ENCODE results near the gene KIAA1671. TPM values are rescaled to one million over a fixed set of nuclear protein-coding genes. Genes with fewer than 3 reads are reported as not detected.
"Not testable (repeated sequence)": the region's sequence is repeated elsewhere in the genome, so short reads cannot be mapped to it uniquely, and the experiment has no call there.

Gene KIAA1671
- total RNA-seq = 0.54 TPM

GRCh38 chr22:24951942-24952836 lies at the start of gene KIAA1671:
KIAA1671 (plus strand) TSS chr22:24952716; CDS start chr22:25028000, 75,284 bp downstream.
- DNase-seq (ENCODE audit: low read depth in 2 of 3, low spot score in 2 of 3) = peak; percentile 71 to 85 (median 77)

- no peak for DNase-seq (ENCODE audit: low read depth in 2 of 3, low spot score in 2 of 3)
Observed at GRCh38 chr22:24905909-24906308, 46.6 kb upstream of the KIAA1671 start.

DNA sequence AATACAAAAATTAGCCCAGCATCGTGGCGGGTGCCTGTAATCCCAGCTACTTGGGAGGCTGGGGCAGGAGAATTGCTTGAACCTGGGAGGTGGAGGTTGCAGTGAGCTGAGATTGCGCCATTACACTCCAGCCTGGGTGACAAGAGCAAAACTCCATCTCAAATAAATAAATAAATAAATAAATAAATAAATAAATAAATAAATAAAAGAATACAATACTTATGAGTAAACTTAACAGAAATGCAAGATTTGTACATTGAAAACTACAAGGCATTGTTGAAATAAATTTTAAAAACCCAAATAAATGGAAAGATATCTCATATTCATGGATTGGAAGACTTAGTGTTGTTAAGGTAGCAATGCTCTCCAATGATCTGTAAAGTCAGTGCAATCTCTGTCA lies 45.4 kb upstream of the KIAA1671 start:
- not testable (repeated sequence) for DNase-seq (ENCODE audit: low read depth in 2 of 3, low spot score in 2 of 3)

GRCh38 chr22:24920029-24920428 lies 32.5 kb upstream of the KIAA1671 start:
- DNase-seq (ENCODE audit: low read depth in 2 of 3, low spot score in 2 of 3) = no peak

DNA sequence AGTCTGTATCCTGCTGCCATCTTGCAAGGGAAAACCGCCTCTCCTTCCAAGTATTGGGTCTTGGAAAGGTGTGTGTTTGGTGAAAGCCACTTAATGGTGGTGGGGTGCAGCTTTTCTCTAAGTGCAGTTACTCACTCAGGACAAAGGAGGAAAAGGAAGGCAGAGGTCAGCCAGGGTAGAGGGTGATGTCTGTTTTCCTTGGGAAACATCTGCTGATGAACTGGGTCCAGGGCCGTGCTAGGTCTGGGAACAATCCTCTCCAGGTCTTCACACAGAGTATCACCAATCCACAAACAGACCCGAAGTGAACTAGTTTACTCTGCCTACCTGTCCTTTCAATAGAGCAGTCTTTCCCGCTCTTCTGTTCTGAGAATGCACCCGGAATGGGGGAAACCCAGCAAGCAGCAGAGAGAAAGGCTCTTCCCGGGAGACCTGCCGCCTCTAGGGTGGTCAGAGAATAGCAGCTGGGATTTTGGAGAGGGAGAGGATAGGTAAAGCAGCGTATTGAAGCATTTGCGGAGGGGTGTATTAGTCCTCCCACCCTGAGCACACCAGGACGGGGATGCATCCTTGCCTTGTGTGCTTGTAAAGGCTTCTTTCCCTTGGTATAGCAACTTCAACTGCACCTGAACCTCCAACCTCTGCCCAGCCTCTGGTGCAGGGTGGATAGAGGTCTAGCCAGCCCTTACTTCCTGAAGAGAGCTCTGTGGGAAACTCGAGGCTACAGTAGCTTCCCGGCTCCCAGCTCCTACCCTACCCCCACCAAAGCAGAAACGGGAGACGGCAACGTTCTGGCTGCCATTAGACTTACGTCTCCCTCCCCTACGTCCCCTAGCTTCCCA lies 26.7 kb upstream of the KIAA1671 start:
- no peak for DNase-seq (ENCODE audit: low read depth in 2 of 3, low spot score in 2 of 3)

- DNase-seq (ENCODE audit: low read depth in 2 of 3, low spot score in 2 of 3) = no peak
Observed at GRCh38 chr22:24926428-24926725, 26.1 kb upstream of the KIAA1671 start.

DNA sequence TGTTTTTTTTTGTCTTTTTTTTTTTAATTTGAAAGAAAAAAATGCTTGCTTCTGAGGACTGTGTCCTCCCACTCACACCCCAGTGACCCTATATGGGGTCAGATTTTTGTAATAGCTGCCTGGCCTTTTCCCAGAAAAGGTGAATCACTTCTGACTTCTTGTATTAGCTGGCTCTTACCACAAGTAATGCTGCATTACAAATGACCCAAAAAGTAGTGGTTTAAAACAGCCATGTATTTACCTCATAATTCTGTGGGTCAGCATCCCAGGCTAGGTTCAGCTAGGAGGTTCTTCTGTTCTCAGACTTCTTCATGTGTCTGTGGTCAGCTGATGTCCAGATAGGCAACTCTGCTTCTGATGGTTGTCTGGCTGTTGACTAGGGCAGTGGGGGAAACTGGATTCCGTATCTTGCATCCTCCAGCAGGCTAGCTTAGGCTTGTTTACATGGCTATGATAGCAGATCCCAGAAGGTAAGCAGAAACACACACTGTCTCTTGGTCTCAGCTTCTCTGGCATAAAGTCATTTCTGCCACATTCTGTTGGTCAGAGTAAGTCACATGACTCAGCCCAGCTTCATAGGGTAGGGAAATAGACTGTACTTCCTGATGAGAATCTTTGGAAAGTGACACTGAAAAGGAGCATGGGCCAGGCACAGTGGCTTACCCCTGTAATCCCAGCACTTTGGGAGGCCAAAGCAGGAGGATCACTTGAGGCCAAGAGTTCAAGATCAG lies 25.5 kb upstream of the KIAA1671 start:
- no peak for DNase-seq (ENCODE audit: low read depth in 2 of 3, low spot score in 2 of 3)

GRCh38 chr22:24928322-24928721 lies 24.2 kb upstream of the KIAA1671 start:
- DNase-seq (ENCODE audit: low read depth in 2 of 3, low spot score in 2 of 3) = no peak

DNA sequence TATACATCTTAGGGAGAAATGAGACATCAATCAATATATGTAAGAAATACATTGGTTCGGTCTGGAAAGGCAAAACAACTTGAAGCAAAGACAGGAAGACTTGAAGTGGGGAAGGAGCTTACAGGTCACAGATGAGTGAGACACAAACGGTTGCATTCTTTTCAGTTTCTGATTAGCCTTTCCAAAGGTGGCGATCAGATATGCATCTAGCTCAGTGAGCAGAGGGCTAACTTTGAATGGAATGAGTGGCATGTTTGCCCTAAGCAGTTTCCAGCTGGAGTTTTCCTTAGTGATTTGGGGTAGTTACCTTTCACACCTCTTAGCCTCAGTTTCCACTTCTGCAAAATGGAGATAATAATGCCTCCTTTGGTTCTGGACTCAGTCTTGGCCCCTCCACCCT lies 21.8 kb upstream of the KIAA1671 start:
- no peak for DNase-seq (ENCODE audit: low read depth in 2 of 3, low spot score in 2 of 3)

DNA sequence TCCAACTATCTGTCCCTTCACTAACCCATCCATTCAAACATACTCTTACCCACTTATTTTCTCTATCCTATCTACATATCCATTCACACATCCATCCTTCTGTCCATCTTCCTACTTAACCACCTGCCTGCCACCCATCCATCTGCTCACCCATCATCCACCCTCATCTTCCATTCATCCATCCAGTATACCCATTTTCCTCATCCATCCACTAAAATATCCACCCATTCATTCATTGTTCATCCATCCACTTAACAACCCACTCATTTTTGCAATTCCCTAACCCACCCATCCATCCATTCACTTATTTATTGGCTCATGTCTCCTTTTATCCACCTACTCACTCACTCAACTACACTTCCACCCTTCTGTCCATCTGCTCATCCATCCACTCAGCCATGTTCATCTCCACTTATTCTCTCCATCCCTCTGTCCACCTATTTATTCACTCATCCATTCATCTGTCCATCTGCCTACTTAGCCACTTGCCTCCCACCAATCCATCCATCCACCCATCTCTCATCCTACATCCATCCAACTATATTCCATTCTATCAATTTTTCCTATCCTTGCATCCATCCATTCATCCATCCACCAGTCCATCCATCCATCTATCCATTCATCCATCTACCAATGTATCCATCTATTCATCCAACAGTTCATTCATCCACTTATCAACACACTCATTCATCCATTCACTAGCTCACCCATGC lies 16.6 kb upstream of the KIAA1671 start:
- DNase-seq (ENCODE audit: low read depth in 2 of 3, low spot score in 2 of 3) = no peak

GRCh38 chr22:24937114-24937513 lies 15.4 kb upstream of the KIAA1671 start:
- DNase-seq (ENCODE audit: low read depth in 2 of 3, low spot score in 2 of 3) = peak in 2 of 3 donors; percentile 31 to 51

DNA sequence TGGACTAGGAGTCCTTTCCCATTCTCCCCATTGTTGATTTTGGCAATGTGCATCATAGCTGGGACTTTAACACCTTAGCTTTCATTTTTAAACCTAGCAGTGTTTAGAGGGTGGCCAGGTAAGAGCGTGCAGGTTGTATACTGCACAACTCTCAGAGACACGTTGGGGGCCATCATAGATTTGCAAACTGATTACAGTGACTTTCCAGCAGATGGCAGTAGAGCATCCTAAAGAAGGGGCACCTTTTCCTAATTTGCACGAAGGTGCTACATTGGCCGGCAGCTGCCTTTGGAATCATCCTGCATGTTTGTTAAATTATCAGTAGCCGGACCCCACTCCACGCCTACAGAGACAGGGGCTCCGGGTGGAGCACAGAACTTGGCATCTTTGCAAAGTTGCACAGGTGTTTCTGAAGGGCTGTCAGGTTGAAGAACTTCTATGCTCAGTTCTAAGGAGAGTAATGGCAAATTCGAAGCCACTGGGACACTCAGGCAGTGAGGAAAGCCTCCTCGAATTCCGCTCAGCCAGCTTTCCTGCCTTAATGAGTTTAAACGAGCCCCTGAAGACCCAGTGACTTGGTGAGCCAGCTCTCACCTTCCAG lies 13.7 kb upstream of the KIAA1671 start:
- DNase-seq (ENCODE audit: low read depth in 2 of 3, low spot score in 2 of 3) = peak in 2 of 3 donors; percentile 34 to 70

DNA sequence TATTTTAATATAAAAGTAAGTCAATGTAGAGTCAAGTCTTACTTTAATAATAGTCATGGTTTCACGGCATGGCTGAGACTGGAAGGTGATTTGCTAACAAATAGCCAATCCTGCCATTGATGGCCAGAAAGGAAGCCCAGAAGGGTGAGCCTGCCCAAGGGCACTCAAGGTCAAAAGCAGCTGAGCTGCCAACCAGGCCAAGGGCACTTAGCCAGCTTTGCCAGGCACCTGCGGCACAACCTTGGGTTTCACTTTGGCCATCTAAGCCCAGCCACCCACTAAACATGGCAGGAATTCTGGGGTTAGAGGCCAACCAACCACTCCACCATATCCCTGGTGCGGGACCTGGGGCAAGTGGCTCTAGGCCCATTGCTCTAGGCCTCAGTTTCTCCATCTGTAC lies 10.2 kb upstream of the KIAA1671 start:
- DNase-seq (ENCODE audit: low read depth in 2 of 3, low spot score in 2 of 3) = no peak

DNA sequence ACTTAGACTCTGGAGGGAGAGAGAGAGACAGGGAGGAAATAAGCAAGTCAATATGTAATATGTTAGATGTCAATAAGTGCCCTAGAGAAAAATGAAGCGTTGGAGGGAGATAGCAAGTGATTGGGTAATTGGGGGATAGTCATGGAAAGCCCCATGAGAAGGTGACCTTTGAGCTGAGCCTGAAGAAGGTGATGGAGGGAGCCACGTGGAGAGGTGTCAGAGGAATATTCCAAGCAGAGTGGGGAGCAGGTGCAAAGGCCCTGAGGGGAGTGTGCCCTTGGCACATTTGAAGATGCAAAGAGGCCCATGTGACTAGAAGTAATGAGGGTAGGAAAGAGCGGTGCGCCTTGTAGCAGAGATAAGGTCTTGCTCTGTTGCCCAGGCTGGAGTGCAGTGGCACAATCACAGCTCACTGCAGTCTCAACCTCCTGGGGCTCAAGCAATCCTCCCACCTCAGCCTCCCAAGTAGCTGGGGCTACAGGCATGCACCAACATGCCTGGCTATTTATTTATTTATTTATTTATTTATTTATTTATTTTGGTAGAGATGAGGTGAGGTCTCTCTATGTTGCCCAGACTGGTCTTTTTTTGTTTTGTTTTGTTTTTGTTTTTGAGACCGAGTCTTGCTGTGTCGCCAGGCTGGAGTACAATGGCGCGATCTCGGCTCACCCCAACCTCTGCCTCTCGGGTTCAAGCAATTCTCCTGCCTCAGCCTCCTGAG lies 8.1 kb upstream of the KIAA1671 start:
- DNase-seq (ENCODE audit: low read depth in 2 of 3, low spot score in 2 of 3) = no peak

GRCh38 chr22:24945430-24945829 lies 7.1 kb upstream of the KIAA1671 start:
- DNase-seq (ENCODE audit: low read depth in 2 of 3, low spot score in 2 of 3) = no peak

- no peak for DNase-seq (ENCODE audit: low read depth in 2 of 3, low spot score in 2 of 3)
Observed at GRCh38 chr22:24947383-24947782, 5.1 kb upstream of the KIAA1671 start.

- no peak for DNase-seq (ENCODE audit: low read depth in 2 of 3, low spot score in 2 of 3)
Observed at GRCh38 chr22:24947881-24948280, 4.6 kb upstream of the KIAA1671 start.

GRCh38 chr22:24948356-24949202 lies 3.9 kb upstream of the KIAA1671 start:
- DNase-seq (ENCODE audit: low read depth in 2 of 3, low spot score in 2 of 3) = no peak

Data from hematopoietic multipotent progenitor cell (in vitro differentiated cells).